ENCODE data around the gene TSR1.

- TF ChIP-seq CTCF (conservative IDR thresholded peaks at IDR 0.05), result no peak
- no peak for TF ChIP-seq EZH2 (IDR thresholded peaks at IDR 0.05; ENCODE audit: low read depth)
These were observed 15.0 kb upstream of the TSR1 start for GRCh38 chr17:2351269-2351668.
